ENCODE data around the gene RASGRP3.

DNA sequence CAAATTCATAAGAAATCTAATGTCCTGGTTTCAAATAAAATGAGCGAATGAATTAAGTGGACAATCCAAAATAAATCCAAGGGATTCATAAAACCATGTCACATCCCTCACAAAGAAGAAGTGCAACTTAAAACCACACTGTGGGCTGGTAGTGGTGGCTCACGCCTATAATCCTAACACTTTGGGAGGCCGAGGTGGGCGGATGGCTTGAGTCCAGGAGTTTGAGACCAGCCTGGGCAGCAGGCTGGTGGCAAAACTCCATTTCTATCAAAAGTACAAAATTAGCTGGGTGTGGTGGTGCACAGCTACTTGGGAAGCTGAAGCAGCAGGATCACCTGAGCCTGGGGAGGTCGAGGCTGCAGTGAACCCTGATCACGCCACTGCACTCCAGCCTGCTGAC, 97.2 kb downstream of the RASGRP3 start:
- TF ChIP-seq RAD21 (CRISPR knock-in tag; IDR thresholded peaks at IDR 0.05), result no peak
- no peak for TF ChIP-seq CAMTA2 (CRISPR knock-in tag; IDR thresholded peaks at IDR 0.05; ENCODE audit: borderline replicate concordance)
- TF ChIP-seq SIN3A (IDR thresholded peaks at IDR 0.05; ENCODE audit: borderline replicate concordance, low read depth, low read length), result no peak
- TF ChIP-seq RBM22 (optimal IDR thresholded peaks at IDR 0.05; ENCODE audit: low read length), result no peak
- TF ChIP-seq RFX5 (IDR thresholded peaks at IDR 0.05; ENCODE audit: low read depth, low read length), result no peak
- TF ChIP-seq ZNF24 (IDR thresholded peaks at IDR 0.05), result no peak
